Natural killer cell treated with Interleukin-12 subunit alpha and Interleukin-12 subunit beta and Interleukin-15 and Interleukin-18, amount 100 ng/mL, for 72 hours (primary cell): ENCODE data around the gene XPO4. TPM values are rescaled to one million over a fixed set of nuclear protein-coding genes. Genes with fewer than 3 reads are reported as not detected.

Experiments
- ATAC-seq, 2 donors: fragments of 150-1000 bp; cut with Tn5 transposase in 1 of 2; sonication (Bioruptor Pico), chemical (Tn5 transposase) in 1 of 2; 2 replicates each; pipeline ENCODE4 v1.10.0; 2021
- DNase-seq: peaks from one replicate; pipeline ENCODE4 v3.0.0; 2022; ENCODE audit warnings: low spot score
- H3K27ac Mint-ChIP-seq, 2 donors: 1 replicate in 1 of 2; 2 replicates in 1 of 2; pipeline ENCODE4 v1.8.0; 2022; ENCODE audit warnings: mixed read lengths in 2 of 2, mild to moderate bottlenecking in 1 of 2, moderate library complexity in 1 of 2
- H3K27me3 Mint-ChIP-seq, 2 donors: 1 replicate in 1 of 2; 2 replicates in 1 of 2; pipeline ENCODE4 v1.8.0; 2022; ENCODE audit warnings: mixed read lengths in 2 of 2
- H3K36me3 Mint-ChIP-seq: one replicate; pipeline ENCODE4 v1.8.0; 2022; ENCODE audit warnings: mixed read lengths
- H3K4me1 Mint-ChIP-seq, 2 donors: 1 replicate in 1 of 2; 2 replicates in 1 of 2; pipeline ENCODE4 v1.8.0; 2022; ENCODE audit warnings: low read depth in 2 of 2, mixed read lengths in 2 of 2, mild to moderate bottlenecking in 1 of 2
- H3K4me3 Mint-ChIP-seq: one replicate; pipeline ENCODE4 v1.8.0; 2022; ENCODE audit warnings: mixed read lengths
- H3K9me3 Mint-ChIP-seq: 2 replicates; pipeline ENCODE4 v1.8.0; 2022; ENCODE audit warnings: mixed read lengths
- total RNA-seq, 2 donors: library from RNA; stranded (reverse); gene quantifications; one replicate each; pipeline ENCODE4 v1.2.3, GENCODE V29; 2022

The XPO4 gene
- total RNA-seq, 2 donors from 2014 or later, result 23.0 to 33.5 TPM

GRCh38 chr13:20729633-20730585 lies 172.6 kb downstream of the XPO4 start:
- Mint-ChIP-seq H3K9me3 (no peaks in the 10 kb centered on the region), H3K4me3 (no peak overlapping the region), H3K27ac (no peak overlapping the region), H3K27me3 (no peaks in the 10 kb centered on the region), H3K4me1 (peaks cover 0 to 4% of the 10 kb centered on the region in 2 donors), H3K36me3 (no peaks in the 10 kb centered on the region)
- no peak for ATAC-seq
- no peak for DNase-seq

GRCh38 chr13:20728579-20729311 lies 173.8 kb downstream of the XPO4 start:
- no peak overlapping the region for H3K27ac Mint-ChIP-seq
- no peaks in the 10 kb centered on the region for H3K9me3 Mint-ChIP-seq
- ATAC-seq (no peak), DNase-seq (no peak)
- H3K4me1 Mint-ChIP-seq, result peaks cover 0 to 4% of the 10 kb centered on the region in 2 donors
- H3K36me3 Mint-ChIP-seq, result no peaks in the 10 kb centered on the region
- no peaks in the 10 kb centered on the region for H3K27me3 Mint-ChIP-seq
- no peak overlapping the region for H3K4me3 Mint-ChIP-seq

GRCh38 chr13:20727856-20728255 lies 174.7 kb downstream of the XPO4 start:
- DNase-seq (no peak), ATAC-seq (no peak)
- Mint-ChIP-seq H3K27me3 (no peaks in the 10 kb centered on the region), H3K27ac (no peak overlapping the region), H3K36me3 (no peaks in the 10 kb centered on the region), H3K9me3 (no peaks in the 10 kb centered on the region), H3K4me3 (no peak overlapping the region), H3K4me1 (peaks cover 0 to 4% of the 10 kb centered on the region in 2 donors)

Other genes starting within 250 kb of the XPO4 start
- gene IL17D, start 199.0 kb downstream of the XPO4 start, total RNA-seq, result under 1 TPM in 1 of 2 donors, not detected in 1; 0.22 TPM
- 10 to 100 TPM; 11.0 to 12.6 TPM for gene EEF1AKMT1, start 128.8 kb downstream of the XPO4 start, total RNA-seq
- gene LATS2, start 158.8 kb upstream of the XPO4 start, total RNA-seq, result 10 to 100 TPM; 15.8 to 29.8 TPM
- 100 to 1,000 TPM; 178 to 245 TPM for gene SAP18, start 237.4 kb upstream of the XPO4 start, total RNA-seq